D721Med (cell line): ENCODE data around the gene SULT1C3.

Experiments used
- DNase-seq: peaks from one replicate; pipeline ENCODE4 v3.0.0; 2011; ENCODE audit warnings: low spot score; ENCODE audit not compliant: insufficient read length
- FAIRE-seq: peaks from 2 replicates; lab custom pipeline; 2011; peaks lifted over from hg19 to GRCh38; lab: Jason Lieb, UNC
- TF ChIP-seq, protein P1 (sequence below): IDR thresholded peaks from 2 replicates; pipeline ENCODE4 v1.5.1; 2012; ENCODE audit warnings: mild to moderate bottlenecking, control low read depth; ENCODE audit not compliant: insufficient read depth; ENCODE audit errors: missing control alignments

The SULT1C3 gene

DNA sequence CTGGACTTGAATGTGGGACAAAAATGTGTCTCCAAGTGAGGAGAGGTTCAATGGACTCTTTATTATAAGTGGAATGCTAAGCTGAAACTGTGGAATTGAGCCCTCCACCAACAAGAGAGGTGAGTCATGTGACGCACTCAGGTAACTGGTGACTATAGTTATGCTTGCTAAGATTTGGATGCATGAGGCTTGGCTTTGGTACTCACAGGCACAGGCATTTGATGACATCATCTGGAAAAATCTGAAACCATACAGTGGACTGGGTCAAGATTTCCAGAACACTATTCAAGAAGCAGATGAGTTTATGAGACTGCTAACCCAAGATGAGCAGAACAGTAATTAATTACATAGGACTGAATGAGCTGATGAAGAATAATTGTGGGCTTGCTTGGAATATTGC, 15.7 kb upstream of the SULT1C3 start:
- TF ChIP-seq, protein P1, sequence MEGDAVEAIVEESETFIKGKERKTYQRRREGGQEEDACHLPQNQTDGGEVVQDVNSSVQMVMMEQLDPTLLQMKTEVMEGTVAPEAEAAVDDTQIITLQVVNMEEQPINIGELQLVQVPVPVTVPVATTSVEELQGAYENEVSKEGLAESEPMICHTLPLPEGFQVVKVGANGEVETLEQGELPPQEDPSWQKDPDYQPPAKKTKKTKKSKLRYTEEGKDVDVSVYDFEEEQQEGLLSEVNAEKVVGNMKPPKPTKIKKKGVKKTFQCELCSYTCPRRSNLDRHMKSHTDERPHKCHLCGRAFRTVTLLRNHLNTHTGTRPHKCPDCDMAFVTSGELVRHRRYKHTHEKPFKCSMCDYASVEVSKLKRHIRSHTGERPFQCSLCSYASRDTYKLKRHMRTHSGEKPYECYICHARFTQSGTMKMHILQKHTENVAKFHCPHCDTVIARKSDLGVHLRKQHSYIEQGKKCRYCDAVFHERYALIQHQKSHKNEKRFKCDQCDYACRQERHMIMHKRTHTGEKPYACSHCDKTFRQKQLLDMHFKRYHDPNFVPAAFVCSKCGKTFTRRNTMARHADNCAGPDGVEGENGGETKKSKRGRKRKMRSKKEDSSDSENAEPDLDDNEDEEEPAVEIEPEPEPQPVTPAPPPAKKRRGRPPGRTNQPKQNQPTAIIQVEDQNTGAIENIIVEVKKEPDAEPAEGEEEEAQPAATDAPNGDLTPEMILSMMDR, result no peak
- FAIRE-seq, result no peak
- DNase-seq, result no peak

DNA sequence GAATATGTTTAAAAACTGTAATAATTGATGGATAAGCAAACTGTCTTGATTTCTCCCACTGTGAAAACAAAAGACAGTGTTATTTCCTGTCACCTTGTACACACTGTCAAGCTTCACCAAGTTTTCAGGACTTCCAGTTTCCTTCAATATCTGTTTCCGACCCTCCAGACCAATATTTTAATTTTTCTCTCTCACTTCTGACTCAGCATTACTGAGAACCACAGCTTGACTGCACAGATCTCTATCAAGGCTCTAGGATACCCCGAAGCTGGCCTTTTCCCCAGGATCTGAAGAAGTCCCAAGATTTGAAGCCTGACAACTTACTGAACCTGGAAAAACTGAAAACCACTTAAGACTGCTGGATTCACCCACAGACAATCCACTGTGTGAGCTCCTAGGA, 13.2 kb upstream of the SULT1C3 start:
- DNase-seq (no peak), FAIRE-seq (no peak)
- TF ChIP-seq, protein P1, result no peak

GRCh38 chr2:108228006-108228405, 11.8 kb upstream of the SULT1C3 start:
- DNase-seq (no peak), FAIRE-seq (no peak)
- TF ChIP-seq, protein P1, result no peak

DNA sequence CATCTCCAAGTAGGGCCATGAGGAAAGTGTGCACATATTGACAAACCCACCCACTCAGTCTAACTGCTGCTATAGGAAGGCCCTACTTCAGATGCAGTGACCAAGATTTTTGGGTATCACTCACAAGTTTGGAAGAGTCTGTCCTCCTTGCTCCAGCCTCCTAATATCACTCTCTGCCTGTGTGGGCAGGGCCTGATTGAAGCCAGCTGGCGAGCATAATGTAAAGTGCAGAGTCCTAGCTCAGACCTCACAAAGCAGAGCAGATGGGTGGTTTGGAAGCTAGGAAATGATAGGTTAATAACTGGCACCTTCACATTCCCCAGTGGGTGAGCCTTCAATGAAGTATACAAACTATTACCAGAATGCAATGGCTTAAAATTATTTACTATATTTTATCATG, 11.2 kb upstream of the SULT1C3 start:
- FAIRE-seq, result no peak
- no peak for DNase-seq
- TF ChIP-seq, protein P1, result no peak

- DNase-seq (no peak), FAIRE-seq (no peak)
- TF ChIP-seq, protein P1, result no peak
Measured at GRCh38 chr2:108229875-108230274, 9.9 kb upstream of the SULT1C3 start.

DNA sequence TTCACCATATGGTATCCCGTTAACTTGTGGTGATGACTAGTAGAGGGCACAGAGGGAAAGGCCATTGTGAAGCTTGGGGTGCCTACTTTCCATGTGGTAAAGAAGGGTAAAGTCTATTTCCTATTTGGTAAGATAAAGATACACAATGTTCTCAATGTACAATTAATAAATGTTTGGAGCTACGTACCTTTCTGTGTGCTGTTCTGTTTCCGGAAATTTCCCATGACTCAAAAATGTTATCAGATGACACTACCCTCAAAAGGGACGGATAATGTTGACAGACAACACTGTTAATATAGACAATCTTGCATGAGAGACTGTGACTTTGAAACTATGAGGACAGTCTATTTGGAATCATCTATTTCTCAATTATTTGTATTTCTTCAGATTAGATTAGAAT, 4.2 kb upstream of the SULT1C3 start:
- TF ChIP-seq, protein P1, result no peak
- DNase-seq (no peak), FAIRE-seq (no peak)

- DNase-seq (no peak), FAIRE-seq (no peak)
- TF ChIP-seq, protein P1, result no peak
Measured at GRCh38 chr2:108236676-108237335, 3.0 kb upstream of the SULT1C3 start.
